Measurements from ENCODE around the gene OGFOD1. TPM values are rescaled to one million over a fixed set of nuclear protein-coding genes. Genes with fewer than 3 reads are reported as not detected.

Gene OGFOD1
- total RNA-seq, 4 donors from 2014 or later = 28.8 to 58.3 (median 32.1) TPM

GRCh38 chr16:56505181-56505580, 53.8 kb downstream of the OGFOD1 start:
- 43 to 46% methylated on average over 3 of the region's 3 CpGs for WGBS, 2 donors
- no peak overlapping the region for H3K4me3 ChIP-seq
- H3K27me3 ChIP-seq = no peaks in the 10 kb centered on the region
- H3K4me1 ChIP-seq = peaks cover 0 to 31% (median 4%) of the 10 kb centered on the region in 3 donors
- no peaks in the 10 kb centered on the region for H3K9me3 ChIP-seq
- H3K36me3 ChIP-seq = peaks cover 0 to 98% (median 8%) of the 10 kb centered on the region in 3 donors
- no peak for DNase-seq
- TF ChIP-seq CTCF (IDR thresholded peaks at IDR 0.05) (no peak), POLR2A (IDR thresholded peaks at IDR 0.05) (no peak)
- intact Hi-C loops (cut with DNase I) = no loop called here
- H3K27ac ChIP-seq = no peak overlapping the region

GRCh38 chr16:56506941-56507340, 55.6 kb downstream of the OGFOD1 start:
- Histone ChIP-seq H3K9me3 (no peaks in the 10 kb centered on the region), H3K27me3 (no peaks in the 10 kb centered on the region), H3K27ac (peak overlapping the region in 2 of 4 donors; percentile 29 to 44), H3K4me1 (peaks cover 0 to 31% (median 4%) of the 10 kb centered on the region in 3 donors), H3K4me3 (no peak overlapping the region), H3K36me3 (peaks cover 0 to 98% (median under 1%) of the 10 kb centered on the region in 3 donors)
- TF ChIP-seq CTCF (IDR thresholded peaks at IDR 0.05) (no peak), POLR2A (IDR thresholded peaks at IDR 0.05) (no peak)
- intact Hi-C loops (cut with DNase I) = no loop called here
- DNase-seq = no peak

- WGBS, 2 donors = 62 to 72% methylated on average over 2 of the region's 2 CpGs
- Histone ChIP-seq H3K36me3 (peaks cover 0 to 73% (median 0%) of the 10 kb centered on the region in 3 donors), H3K27me3 (no peaks in the 10 kb centered on the region), H3K27ac (no peak overlapping the region), H3K4me1 (peaks cover 0 to 47% (median 8%) of the 10 kb centered on the region in 3 donors), H3K9me3 (no peaks in the 10 kb centered on the region), H3K4me3 (no peak overlapping the region)
- no peak for DNase-seq
- TF ChIP-seq POLR2A (IDR thresholded peaks at IDR 0.05) (no peak), CTCF (IDR thresholded peaks at IDR 0.05) (no peak)
- intact Hi-C loops (cut with DNase I) = loop anchor here (5.0 to 10.0 kb wide), 2 partner anchors 92 to 194 kb away; no protein-coding TSS in a partner anchor
These were observed 59.2 kb downstream of the OGFOD1 start for GRCh38 chr16:56510544-56510943.

GRCh38 chr16:56512025-56512424, 60.7 kb downstream of the OGFOD1 start:
- intact Hi-C loops (cut with DNase I) = loop anchor here (5.0 to 10.0 kb wide), 2 partner anchors 90 to 193 kb away; no protein-coding TSS in a partner anchor
- no peak overlapping the region for H3K4me3 ChIP-seq
- TF ChIP-seq CTCF (IDR thresholded peaks at IDR 0.05) = no peak
- no peak for TF ChIP-seq POLR2A (IDR thresholded peaks at IDR 0.05)

GRCh38 chr16:56513091-56513490, 61.7 kb downstream of the OGFOD1 start:
- Histone ChIP-seq H3K27ac (no peak overlapping the region), H3K27me3 (no peaks in the 10 kb centered on the region), H3K36me3 (peaks cover 0 to 49% (median 0%) of the 10 kb centered on the region in 3 donors), H3K9me3 (no peaks in the 10 kb centered on the region), H3K4me1 (peaks cover 9 to 52% (median 19%) of the 10 kb centered on the region in 3 donors), H3K4me3 (no peak overlapping the region)
- DNase-seq = no peak
- WGBS, 2 donors = 82 to 84% methylated on average over 2 of the region's 2 CpGs
- no peak for TF ChIP-seq CTCF (IDR thresholded peaks at IDR 0.05)
- no peak for TF ChIP-seq POLR2A (IDR thresholded peaks at IDR 0.05)
- intact Hi-C loops (cut with DNase I) = loop anchor here (5.0 to 10.0 kb wide), 2 partner anchors 89 to 192 kb away; no protein-coding TSS in a partner anchor

More at GRCh38 chr16:56512025-56512424, 60.7 kb downstream of the OGFOD1 start:
- Histone ChIP-seq H3K27me3 (no peaks in the 10 kb centered on the region), H3K4me1 (peaks cover 0 to 49% (median 11%) of the 10 kb centered on the region in 3 donors), H3K9me3 (no peaks in the 10 kb centered on the region), H3K27ac (no peak overlapping the region), H3K36me3 (peaks cover 0 to 60% (median 0%) of the 10 kb centered on the region in 3 donors)
- DNase-seq = no peak
- 88 to 100% methylated on average over 1 of the region's 1 CpG for WGBS, 2 donors
